Esophagus muscularis mucosa (tissue), 4 donors: ENCODE results near the gene PPP4R2. TPM values are rescaled to one million over a fixed set of nuclear protein-coding genes. Genes with fewer than 3 reads are reported as not detected.

ENCODE experiments used
- DNase-seq: peaks from one replicate; pipeline ENCODE4 v3.0.0-alpha.2; 2017; ENCODE audit errors: extremely low spot score
- H3K27ac ChIP-seq, 4 donors: fragments of 200-600 bp; sonication (generic); replicated peaks in 1 of 4; 1 replicate in 3 of 4; 2 replicates in 1 of 4; pipeline ENCODE4 v1.5.1; 2016 to 2019; ENCODE audit warnings: mild to moderate bottlenecking in 1 of 4
- H3K27me3 ChIP-seq, 4 donors: fragments of 200-600 bp; sonication (generic); one replicate each; pipeline versions ENCODE4 v1.5.1 to v1.6.0; 2016 to 2019
- H3K36me3 ChIP-seq, 4 donors: fragments of 200-600 bp; sonication (generic); one replicate each; pipeline ENCODE4 v1.5.1; 2016 to 2019
- H3K4me1 ChIP-seq, 4 donors: fragments of 200-600 bp; sonication (generic); one replicate each; pipeline ENCODE4 v1.5.1; 2016 to 2019
- H3K4me3 ChIP-seq, 4 donors: fragments of 200-600 bp; sonication (generic); 1 replicate in 2 of 4; 2 replicates in 2 of 4; pipeline ENCODE4 v1.5.1; 2016 to 2019; ENCODE audit warnings: mild to moderate bottlenecking in 4 of 4, moderate library complexity in 1 of 4
- H3K9me3 ChIP-seq, 4 donors: fragments of 200-600 bp; sonication (generic); 1 replicate in 3 of 4; 2 replicates in 1 of 4; pipeline ENCODE4 v1.5.1; 2016 to 2019
- CTCF ChIP-seq, 3 experiments: fragments of 200-600 bp in 2 of 3; fragments of 450-650 bp in 1 of 3; sonication (generic) in 2 of 3; IDR thresholded peaks; one replicate each; pipeline ENCODE4 v1.5.1; 2017 to 2019; ENCODE audit warnings: antibody characterized with exemption in 3 of 3, mild to moderate bottlenecking in 2 of 3, moderate library complexity in 1 of 3
- EP300 ChIP-seq: sonication (generic); formaldehyde crosslinking; IDR thresholded peaks from one replicate; pipeline ENCODE4 v1.6.1; 2017; ENCODE audit warnings: antibody characterized with exemption
- POLR2A ChIP-seq: fragments of 450-650 bp; IDR thresholded peaks from one replicate; pipeline ENCODE4 v1.6.1; 2017; ENCODE audit warnings: antibody characterized with exemption, moderate library complexity, mild to moderate bottlenecking, low read depth
- POLR2AphosphoS5 ChIP-seq, 2 donors: sonication (generic); formaldehyde crosslinking; IDR thresholded peaks; one replicate each; pipeline ENCODE4 v1.6.1; 2017; ENCODE audit warnings: antibody characterized with exemption in 2 of 2
- WGBS: methylation state at CpG from one replicate; pipeline ENCODE4 v1.1.5; 2018; 5-methylcytosine and 5-hydroxymethylcytosine counted together
- intact Hi-C: fragments of 100-400 bp; cut with DNase I; formaldehyde crosslinking; loops from one replicate; pipeline ENCODE4 v1.15.1; 2023
- total RNA-seq, 4 donors: library from RNA; depleted of rRNA; stranded (reverse); fragments of >200 nt; gene quantifications; one replicate each; pipeline versions ENCODE4 v1.1.0 to v1.2.1, GENCODE V29; 2016

Gene PPP4R2
- total RNA-seq, 4 donors from 2014 or later = 24.6 to 60.6 (median 33.9) TPM

GRCh38 chr3:73098873-73099272, 102.3 kb downstream of the PPP4R2 start:
- 89% methylated on average over 1 of the region's 1 CpG for WGBS
- H3K9me3 ChIP-seq = peaks cover 0 to 5% (median 0%) of the 10 kb centered on the region in 4 donors
- H3K4me1 ChIP-seq = peaks cover 0 to 5% (median 0%) of the 10 kb centered on the region in 4 donors
- intact Hi-C loops = no loop called here
- no peaks in the 10 kb centered on the region for H3K36me3 ChIP-seq
- no peak for DNase-seq
- no peak overlapping the region for H3K4me3 ChIP-seq
- no peaks in the 10 kb centered on the region for H3K27me3 ChIP-seq
- H3K27ac ChIP-seq = no peak overlapping the region
- TF ChIP-seq POLR2AphosphoS5 (IDR thresholded peaks at IDR 0.05) (no peak), CTCF (IDR thresholded peaks at IDR 0.05) (no peak), POLR2A (no peak), EP300 (no peak)

GRCh38 chr3:73100741-73101559, 104.3 kb downstream of the PPP4R2 start:
- Histone ChIP-seq H3K27me3 (no peaks in the 10 kb centered on the region), H3K9me3 (peaks cover 0 to 5% (median 0%) of the 10 kb centered on the region in 4 donors), H3K36me3 (no peaks in the 10 kb centered on the region), H3K4me3 (no peak overlapping the region), H3K4me1 (peaks cover 0 to 5% (median 0%) of the 10 kb centered on the region in 4 donors), H3K27ac (no peak overlapping the region)
- WGBS = 35% methylated on average over 9 of the region's 9 CpGs
- TF ChIP-seq POLR2A (no peak), POLR2AphosphoS5 (IDR thresholded peaks at IDR 0.05) (peak in 1 of 2 donors; percentile 13), EP300 (no peak), CTCF (IDR thresholded peaks at IDR 0.05) (peak; percentile 90 to 99 (median 95))
- intact Hi-C loops = loop anchor here (2.0 to 10.0 kb wide), 4 partner anchors 331 to 746 kb away; no protein-coding TSS in a partner anchor
- DNase-seq = peak; percentile 94

GRCh38 chr3:73101881-73102280, 105.3 kb downstream of the PPP4R2 start:
- 86% methylated on average over 2 of the region's 2 CpGs for WGBS
- Histone ChIP-seq H3K9me3 (peaks cover 0 to 5% (median 0%) of the 10 kb centered on the region in 4 donors), H3K4me1 (peaks cover 0 to 5% (median 0%) of the 10 kb centered on the region in 4 donors), H3K36me3 (no peaks in the 10 kb centered on the region), H3K27me3 (no peaks in the 10 kb centered on the region), H3K4me3 (no peak overlapping the region), H3K27ac (no peak overlapping the region)
- no peak for DNase-seq
- intact Hi-C loops = loop anchor here (2.0 to 10.0 kb wide), 4 partner anchors 330 to 745 kb away; no protein-coding TSS in a partner anchor
- no peak for TF ChIP-seq POLR2AphosphoS5 (IDR thresholded peaks at IDR 0.05)
- TF ChIP-seq CTCF (IDR thresholded peaks at IDR 0.05) = no peak
- TF ChIP-seq POLR2A = no peak

GRCh38 chr3:73107215-73107614, 110.6 kb downstream of the PPP4R2 start:
- DNase-seq = no peak
- TF ChIP-seq POLR2AphosphoS5 (IDR thresholded peaks at IDR 0.05) = no peak
- no peak for TF ChIP-seq POLR2A
- TF ChIP-seq EP300 = no peak
- TF ChIP-seq CTCF (IDR thresholded peaks at IDR 0.05) = no peak
- Histone ChIP-seq H3K9me3 (no peaks in the 10 kb centered on the region), H3K27ac (no peak overlapping the region), H3K36me3 (no peaks in the 10 kb centered on the region), H3K4me3 (no peak overlapping the region), H3K27me3 (no peaks in the 10 kb centered on the region), H3K4me1 (no peaks in the 10 kb centered on the region)
- intact Hi-C loops = loop anchor here (10.0 kb wide), 1 partner anchor 548 kb away; no protein-coding TSS in a partner anchor
- 91% methylated on average over 3 of the region's 3 CpGs for WGBS
